K562 (cell line): ENCODE data around the gene LRMDA. TPM values are rescaled to one million over a fixed set of nuclear protein-coding genes. Genes with fewer than 3 reads are reported as not detected.

ENCODE experiments used
- ATAC-seq: fragments of 200-7000 bp; cut with Tn5 transposase; 3 replicates; pipeline ENCODE4 v1.9.1; 2020; ENCODE audit warnings: moderate library complexity
- BruUV-seq: library from RNA; stranded (reverse); fragments of 400-500 nt; replicated peaks from 2 replicates; lab custom pipeline; 2021; lab: Mats Ljungman, UMichigan
- CTCF ChIA-PET: fragments of 300-600 bp; formaldehyde crosslinking; extraction: SDS; loops from one replicate; lab custom pipeline; 2021; ENCODE audit warnings: low intra/inter-chr PET ratio; lab: Yijun Ruan, JAX
- POLR2A ChIA-PET: fragments of 300-600, 350-650 bp; sonication (Branson Sonifier 250); formaldehyde crosslinking; extraction: SDS; loops from one replicate; lab custom pipeline; 2021; ENCODE audit warnings: antibody characterized with exemption, inconsistent platforms; lab: Yijun Ruan, JAX
- DNase-seq, 4 experiments: peaks; one replicate each; pipeline versions ENCODE4 v3.0.0 to v3.0.0-alpha.2; 2011 to 2018; ENCODE audit warnings: low spot score in 3 of 4, mixed read lengths in 3 of 4; ENCODE audit errors: extremely low read depth in 1 of 4
- FAIRE-seq: peaks from 2 replicates; lab custom pipeline; 2011; peaks lifted over from hg19 to GRCh38; lab: Jason Lieb, UNC
- H2AFZ ChIP-seq: 2 replicates; pipeline ENCODE4 v1.6.0; 2011; ENCODE audit warnings: low read depth, low read length, control low read depth, inconsistent platforms
- H3K27ac ChIP-seq: fragments of 200-600 bp; 3 replicates; pipeline ENCODE4 v1.8.0; 2011; ENCODE audit warnings: low read depth, mild to moderate bottlenecking, control low read depth, inconsistent platforms, low read length, moderate library complexity, mixed read lengths; ENCODE audit errors: extremely low read depth
- H3K27me3 ChIP-seq, 2 experiments: fragments of 300-600 bp in 1 of 2; 2 replicates in 1 of 2; 3 replicates in 1 of 2; pipeline versions ENCODE4 v1.6.0 to v1.8.0; 2011; ENCODE audit warnings: inconsistent platforms in 2 of 2, low read length in 2 of 2, mild to moderate bottlenecking in 1 of 2, mixed read lengths in 1 of 2, moderate library complexity in 1 of 2; ENCODE audit not compliant: control insufficient read depth in 2 of 2, insufficient read depth in 2 of 2
- H3K36me3 ChIP-seq: fragments of 300-600 bp; 3 replicates; pipeline ENCODE4 v1.8.0; 2011; ENCODE audit warnings: mild to moderate bottlenecking, low read length, inconsistent platforms; ENCODE audit not compliant: control insufficient read depth, insufficient read depth
- H3K4me1 ChIP-seq, 2 experiments: fragments of 200-600 bp in 1 of 2; replicated peaks in 1 of 2; 2 replicates in 1 of 2; 3 replicates in 1 of 2; pipeline versions ENCODE4 v1.5.1 to v1.8.0; 2011; ENCODE audit warnings: inconsistent platforms in 2 of 2, low read length in 2 of 2, mild to moderate bottlenecking in 1 of 2, mixed read lengths in 1 of 2, moderate library complexity in 1 of 2; ENCODE audit not compliant: control insufficient read depth in 2 of 2, insufficient read depth in 2 of 2
- H3K4me2 ChIP-seq: 2 replicates; pipeline ENCODE4 v1.6.1; 2011; ENCODE audit warnings: low read length, control low read depth, inconsistent platforms, mixed read lengths; ENCODE audit not compliant: insufficient read depth
- H3K4me3 ChIP-seq: fragments of 200-600 bp; sonication (generic), shearing (Covaris generic); 2 replicates; pipeline ENCODE4 v1.5.1; 2016; ENCODE audit warnings: control low read depth, inconsistent platforms
- H3K79me2 ChIP-seq: fragments of 200-600 bp; 3 replicates; pipeline ENCODE4 v1.8.0; 2011; ENCODE audit warnings: low read length, inconsistent platforms; ENCODE audit not compliant: control insufficient read depth, insufficient read depth
- H3K9ac ChIP-seq, 2 experiments: 2 replicates each; pipeline versions ENCODE4 v1.6.0 to v1.6.1; 2011; ENCODE audit warnings: low read depth in 2 of 2, low read length in 2 of 2, control low read depth in 1 of 2, inconsistent platforms in 1 of 2, mild to moderate bottlenecking in 1 of 2, mixed read lengths in 1 of 2; ENCODE audit not compliant: insufficient read depth in 1 of 2
- H3K9me1 ChIP-seq: one replicate; pipeline ENCODE4 v1.6.0; 2011; ENCODE audit warnings: inconsistent platforms, mild to moderate bottlenecking, low read length, moderate library complexity; ENCODE audit not compliant: control insufficient read depth, insufficient read depth
- H3K9me3 ChIP-seq: replicated peaks from 2 replicates; pipeline ENCODE4 v1.5.1; 2011; ENCODE audit warnings: low read depth, low read length, inconsistent platforms; ENCODE audit not compliant: control insufficient read depth, insufficient read depth
- H4K20me1 ChIP-seq: replicated peaks from 2 replicates; pipeline ENCODE4 v1.6.1; 2011; ENCODE audit warnings: low read length, inconsistent platforms, mixed read lengths; ENCODE audit not compliant: control insufficient read depth, insufficient read depth
- EZH2 ChIP-seq: IDR thresholded peaks from 2 replicates; pipeline ENCODE4 v1.6.1; 2012; ENCODE audit warnings: low read depth, mild to moderate bottlenecking, inconsistent platforms, low read length, borderline replicate concordance
- FOXA3 ChIP-seq, 2 experiments: fragments of 450-650 bp in 1 of 2; sonication (generic) in 1 of 2; formaldehyde crosslinking; IDR thresholded peaks in 1 of 2; conservative IDR thresholded peaks in 1 of 2; 2 replicates each; pipeline versions ENCODE4 v1.4.0 to v1.8.0; 2020 to 2022; ENCODE audit warnings: mild to moderate bottlenecking in 2 of 2, missing genetic modification reagents in 1 of 2
- HBP1 ChIP-seq: fragments of 450-650 bp; formaldehyde crosslinking; IDR thresholded peaks from 2 replicates; pipeline ENCODE4 v1.4.0; 2022; ENCODE audit warnings: missing genetic modification characterization
- HNRNPL ChIP-seq: fragments of 200-400 bp; formaldehyde crosslinking; IDR thresholded peaks from 2 replicates; pipeline ENCODE4 v1.6.1; 2017; ENCODE audit warnings: low read depth, mild to moderate bottlenecking, low read length
- HSF4 ChIP-seq: fragments of 250-450 bp; sonication (Bioruptor Pico); IDR thresholded peaks from 2 replicates; pipeline ENCODE4 v2.1.2; 2022; ENCODE audit warnings: mild to moderate bottlenecking, moderate library complexity, borderline replicate concordance
- KAT7 ChIP-seq: sonication (generic); formaldehyde crosslinking; IDR thresholded peaks from 2 replicates; pipeline ENCODE4 v1.8.0; 2022; ENCODE audit warnings: missing genetic modification reagents, mild to moderate bottlenecking, borderline replicate concordance
- MEF2D ChIP-seq: conservative IDR thresholded peaks from 2 replicates; pipeline ENCODE4 v1.6.1; 2016; ENCODE audit warnings: low read depth, missing genetic modification characterization, missing compliant biosample characterization
- MXD1 ChIP-seq: fragments of 250-450 bp; sonication (Bioruptor Pico); IDR thresholded peaks from 2 replicates; pipeline ENCODE4 v1.8.0; 2021; ENCODE audit warnings: borderline replicate concordance, mild to moderate bottlenecking, moderate library complexity; ENCODE audit not compliant: poor library complexity, severe bottlenecking
- NR2C2 ChIP-seq, 2 experiments: fragments of 200-800 bp in 1 of 2; sonication (Bioruptor generic) in 1 of 2; sonication (generic) in 1 of 2; formaldehyde crosslinking in 1 of 2; IDR thresholded peaks; 2 replicates each; pipeline versions ENCODE4 v1.6.1 to v1.8.0; 2016 to 2022; ENCODE audit warnings: mild to moderate bottlenecking in 1 of 2, missing compliant biosample characterization in 1 of 2, missing genetic modification characterization in 1 of 2, missing genetic modification reagents in 1 of 2
- RAD21 ChIP-seq, 2 experiments: fragments of 250-450 bp in 1 of 2; fragments of 450-650 bp in 1 of 2; sonication (Bioruptor Pico) in 1 of 2; formaldehyde crosslinking in 1 of 2; IDR thresholded peaks in 1 of 2; conservative IDR thresholded peaks in 1 of 2; 2 replicates each; pipeline versions ENCODE4 v1.4.0 to v1.8.0; 2020 to 2022; ENCODE audit warnings: mild to moderate bottlenecking in 2 of 2, moderate library complexity in 1 of 2
- RAD51 ChIP-seq: fragments of 450-650 bp; IDR thresholded peaks from 2 replicates; pipeline ENCODE4 v1.7.1; 2016; ENCODE audit warnings: low read depth, mild to moderate bottlenecking, borderline replicate concordance
- TEAD1 ChIP-seq, 2 experiments: fragments of 450-650 bp in 1 of 2; sonication (generic) in 1 of 2; formaldehyde crosslinking; IDR thresholded peaks; 2 replicates each; pipeline versions ENCODE4 v1.4.0 to v1.8.0; 2020 to 2022; ENCODE audit warnings: mild to moderate bottlenecking in 2 of 2, missing genetic modification reagents in 1 of 2
- TFAM ChIP-seq: fragments of 250-450 bp; sonication (Bioruptor Pico); conservative IDR thresholded peaks from 2 replicates; pipeline ENCODE4 v1.5.0; 2021; ENCODE audit warnings: mild to moderate bottlenecking, moderate library complexity
- ZBTB17 ChIP-seq: fragments of 450-650 bp; formaldehyde crosslinking; IDR thresholded peaks from 2 replicates; pipeline ENCODE4 v1.4.0; 2020; ENCODE audit warnings: mild to moderate bottlenecking
- ZNF133 ChIP-seq: fragments of 250-450 bp; sonication (Bioruptor Pico); IDR thresholded peaks from 2 replicates; pipeline ENCODE4 v1.4.0; 2020; ENCODE audit warnings: mild to moderate bottlenecking
- WGBS: fragments of 100-300 bp; shearing (Covaris generic); methylation state at CpG from one replicate; pipeline ENCODE4 v1.1.6; 2016; ENCODE audit warnings: low coverage, mixed read lengths; ENCODE audit not compliant: insufficient coverage; ENCODE audit errors: missing lambda C conversion rate; 5-methylcytosine and 5-hydroxymethylcytosine counted together
- in situ Hi-C: fragments of 300-500 bp; cut with MboI; formaldehyde crosslinking; loops from 4 replicates; pipeline ENCODE4 v1.15.0; 2018; ENCODE audit warnings: inconsistent platforms, mixed read lengths
- intact Hi-C: fragments of 100-400 bp; cut with micrococcal nuclease; formaldehyde crosslinking; loops from 2 replicates; pipeline ENCODE4 v1.14.2; 2022
- polyA plus RNA-seq, 8 experiments: library from polyadenylated mRNA; depleted of rRNA in 4 of 8; stranded (reverse) in 5 of 8; unstranded in 3 of 8; fragments of >200 nt; fragmentation: Nextera tagmentation in 2 of 8; fragmentation: Illumina TruSeq in 1 of 8; extraction: Ambion mirVana in 2 of 8; extraction: Trizol in 1 of 8; gene quantifications; 2 replicates each; pipeline versions ENCODE4 v1.2.1 to v1.2.3, GENCODE V29; 2011 to 2014; ENCODE audit warnings: inconsistent platforms in 1 of 8, missing spikeins in 1 of 8
- total RNA-seq, 7 experiments: library from RNA; depleted of rRNA in 6 of 7; stranded (reverse); fragments of >200 nt in 6 of 7; fragmentation: Illumina TruSeq in 2 of 7; extraction: Trizol in 2 of 7; gene quantifications; 2 replicates each; pipeline versions ENCODE4 v1.2.1 to v1.2.3, GENCODE V29; 2011 to 2021; ENCODE audit warnings: low replicate concordance in 1 of 7
- TF ChIP-seq, protein P1 (sequence below): fragments of 450-650 bp; IDR thresholded peaks from 2 replicates; pipeline ENCODE4 v1.6.1; 2016; ENCODE audit warnings: borderline replicate concordance

The LRMDA gene
- total and polyA plus RNA-seq, 9 of the 15 experiments (the other 6 are each of a cell fraction or from before 2014, with no cell fraction given): 0.25 TPM; not detected in 8

- 0% methylated on average over 5 of the region's 5 CpGs for WGBS
- no peaks in the 10 kb centered on the region for H3K4me1 ChIP-seq
- no TSS peak for BruUV-seq
- TF ChIP-seq, protein P1, sequence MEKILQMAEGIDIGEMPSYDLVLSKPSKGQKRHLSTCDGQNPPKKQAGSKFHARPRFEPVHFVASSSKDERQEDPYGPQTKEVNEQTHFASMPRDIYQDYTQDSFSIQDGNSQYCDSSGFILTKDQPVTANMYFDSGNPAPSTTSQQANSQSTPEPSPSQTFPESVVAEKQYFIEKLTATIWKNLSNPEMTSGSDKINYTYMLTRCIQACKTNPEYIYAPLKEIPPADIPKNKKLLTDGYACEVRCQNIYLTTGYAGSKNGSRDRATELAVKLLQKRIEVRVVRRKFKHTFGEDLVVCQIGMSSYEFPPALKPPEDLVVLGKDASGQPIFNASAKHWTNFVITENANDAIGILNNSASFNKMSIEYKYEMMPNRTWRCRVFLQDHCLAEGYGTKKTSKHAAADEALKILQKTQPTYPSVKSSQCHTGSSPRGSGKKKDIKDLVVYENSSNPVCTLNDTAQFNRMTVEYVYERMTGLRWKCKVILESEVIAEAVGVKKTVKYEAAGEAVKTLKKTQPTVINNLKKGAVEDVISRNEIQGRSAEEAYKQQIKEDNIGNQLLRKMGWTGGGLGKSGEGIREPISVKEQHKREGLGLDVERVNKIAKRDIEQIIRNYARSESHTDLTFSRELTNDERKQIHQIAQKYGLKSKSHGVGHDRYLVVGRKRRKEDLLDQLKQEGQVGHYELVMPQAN: no peak
- TF ChIP-seq TEAD1 (CRISPR knock-in tag; IDR thresholded peaks at IDR 0.05): no peak
- TF ChIP-seq RAD51: no peak
- TF ChIP-seq HNRNPL: no peak
- TF ChIP-seq HSF4: no peak
- no peak for TF ChIP-seq MXD1 (CRISPR knock-in tag)
- TF ChIP-seq HBP1 (CRISPR knock-in tag): no peak
- TF ChIP-seq MEF2D (tag): no peak
- TF ChIP-seq TFAM (CRISPR knock-in tag): no peak
- no peak for TF ChIP-seq FOXA3 (CRISPR knock-in tag; conservative IDR thresholded peaks at IDR 0.05 in 1 of 2, IDR thresholded peaks at IDR 0.05 in 1 of 2)
- TF ChIP-seq ZBTB17 (CRISPR knock-in tag): no peak
- TF ChIP-seq ZNF133: no peak
- no peak for TF ChIP-seq KAT7 (CRISPR knock-in tag)
- TF ChIP-seq RAD21 (CRISPR knock-in tag; conservative IDR thresholded peaks at IDR 0.05 in 1 of 2, IDR thresholded peaks at IDR 0.05 in 1 of 2): no peak
- no peak for TF ChIP-seq NR2C2 (CRISPR knock-in tag; IDR thresholded peaks at IDR 0.05)
- TF ChIP-seq NR2C2 (tag; IDR thresholded peaks at IDR 0.05): no peak
- no peak for TF ChIP-seq EZH2
These were observed 334.3 kb downstream of the LRMDA start for GRCh38 chr10:75765789-75766096.

More at GRCh38 chr10:75765789-75766096, 334.3 kb downstream of the LRMDA start:
- no peak for FAIRE-seq
- no peaks in the 10 kb centered on the region for H3K9me1 ChIP-seq
- in situ Hi-C loops (no loop called here), intact Hi-C loops (no loop called here)
- no peaks in the 10 kb centered on the region for H3K9me3 ChIP-seq
- no peak overlapping the region for H3K4me2 ChIP-seq
- ATAC-seq: no peak
- no peaks in the 10 kb centered on the region for H4K20me1 ChIP-seq
- no peaks in the 10 kb centered on the region for H3K36me3 ChIP-seq
- no peak for DNase-seq
- H2AFZ ChIP-seq: no peak overlapping the region
- no peak overlapping the region for H3K9ac ChIP-seq
- no peaks in the 10 kb centered on the region for H3K79me2 ChIP-seq
- ChIA-PET POLR2A (interaction anchor here (1.0 kb wide), 1 partner anchor 10 kb away, joined by 3 read pairs; no protein-coding TSS in a partner anchor), CTCF (no interaction called here)
- no peaks in the 10 kb centered on the region for H3K27me3 ChIP-seq
- H3K4me3 ChIP-seq: no peak overlapping the region
- no peak overlapping the region for H3K27ac ChIP-seq
